WTC11 (cell line): ENCODE data around the gene GPBP1L1. TPM values are rescaled to one million over a fixed set of nuclear protein-coding genes. Genes with fewer than 3 reads are reported as not detected.

Experiments
- ATAC-seq: fragments of 200-7000 bp; cut with Tn5 transposase; 2 replicates; pipeline ENCODE4 v1.10.0; 2021; ENCODE audit warnings: mild to moderate bottlenecking, moderate library complexity
- CTCF ChIA-PET: fragments of 300-600 bp; sonication (Branson Sonifier 250); formaldehyde crosslinking; loops from one replicate; lab custom pipeline; 2021; ENCODE audit warnings: antibody characterized with exemption; lab: Charles Lee
- POLR2A ChIA-PET: fragments of 350-600 bp; sonication (Branson Sonifier 250); formaldehyde crosslinking; loops from one replicate; lab custom pipeline; 2021; ENCODE audit warnings: antibody characterized with exemption; lab: Charles Lee
- DNase-seq: peaks from one replicate; pipeline ENCODE4 v3.0.0; 2021; ENCODE audit warnings: low spot score
- H3K27ac Mint-ChIP-seq: 2 replicates; pipeline ENCODE4 v1.8.0; 2021; ENCODE audit warnings: mixed read lengths
- H3K27me3 Mint-ChIP-seq: 2 replicates; pipeline ENCODE4 v1.8.0; 2021; ENCODE audit warnings: low read depth, mild to moderate bottlenecking, moderate library complexity, mixed read lengths
- H3K36me3 Mint-ChIP-seq: 2 replicates; pipeline ENCODE4 v1.8.0; 2021; ENCODE audit warnings: mixed read lengths
- H3K4me1 Mint-ChIP-seq: 2 replicates; pipeline ENCODE4 v1.8.0; 2022; ENCODE audit warnings: mixed read lengths
- H3K4me3 Mint-ChIP-seq: 2 replicates; pipeline ENCODE4 v1.8.0; 2021; ENCODE audit warnings: mild to moderate bottlenecking, moderate library complexity, mixed read lengths
- H3K9me3 Mint-ChIP-seq: 2 replicates; pipeline ENCODE4 v1.8.0; 2021; ENCODE audit warnings: mixed read lengths
- EMX1 ChIP-seq: fragments of 250-450 bp; sonication (Bioruptor Pico); IDR thresholded peaks from 2 replicates; pipeline ENCODE4 v1.8.0; 2021; ENCODE audit warnings: mild to moderate bottlenecking
- ESRRA ChIP-seq: sonication (generic); formaldehyde crosslinking; IDR thresholded peaks from 2 replicates; pipeline ENCODE4 v1.8.1; 2022; ENCODE audit warnings: mild to moderate bottlenecking, missing genetic modification reagents, borderline replicate concordance
- FOXP1 ChIP-seq: sonication (generic); formaldehyde crosslinking; IDR thresholded peaks from 2 replicates; pipeline ENCODE4 v1.8.0; 2022; ENCODE audit warnings: missing genetic modification reagents, mild to moderate bottlenecking, moderate library complexity, borderline replicate concordance
- NFATC4 ChIP-seq: fragments of 250-450 bp; sonication (Bioruptor Pico); IDR thresholded peaks from 2 replicates; pipeline ENCODE4 v1.9.0; 2021; ENCODE audit warnings: mild to moderate bottlenecking
- RELA ChIP-seq: sonication (generic); formaldehyde crosslinking; IDR thresholded peaks from 2 replicates; pipeline ENCODE4 v1.8.1; 2022; ENCODE audit warnings: missing genetic modification reagents, mild to moderate bottlenecking, borderline replicate concordance
- SP1 ChIP-seq: sonication (generic); formaldehyde crosslinking; conservative IDR thresholded peaks from 2 replicates; pipeline ENCODE4 v1.8.1; 2022; ENCODE audit warnings: missing genetic modification reagents
- ZNF263 ChIP-seq: sonication (generic); formaldehyde crosslinking; IDR thresholded peaks from 2 replicates; pipeline ENCODE4 v1.8.1; 2022; ENCODE audit warnings: low read depth, mild to moderate bottlenecking, moderate library complexity, missing genetic modification reagents
- ZNF416 ChIP-seq: fragments of 250-450 bp; sonication (Bioruptor Pico); IDR thresholded peaks from 2 replicates; pipeline ENCODE4 v1.9.0; 2021; ENCODE audit warnings: mild to moderate bottlenecking, inconsistent platforms
- total RNA-seq: library from RNA; stranded (reverse); gene quantifications from 3 replicates; pipeline ENCODE4 v1.2.3, GENCODE V29; 2021
- TF ChIP-seq, protein P1 (sequence below): sonication (generic); formaldehyde crosslinking; IDR thresholded peaks from 2 replicates; pipeline ENCODE4 v1.8.0; 2022; ENCODE audit warnings: mild to moderate bottlenecking, missing genetic modification reagents
- TF ChIP-seq, protein P2 (sequence below): fragments of 200-600 bp; IDR thresholded peaks from 2 replicates; pipeline ENCODE4 v1.8.0; 2022; ENCODE audit warnings: antibody characterized with exemption
- TF ChIP-seq, protein P3 (sequence below): sonication (generic); formaldehyde crosslinking; IDR thresholded peaks from 2 replicates; pipeline ENCODE4 v1.8.1; 2022; ENCODE audit warnings: missing genetic modification reagents, borderline replicate concordance
- TF ChIP-seq, protein P4 (sequence below): sonication (generic); formaldehyde crosslinking; IDR thresholded peaks from 2 replicates; pipeline ENCODE4 v1.8.1; 2022; ENCODE audit warnings: mild to moderate bottlenecking, missing genetic modification reagents, moderate library complexity, borderline replicate concordance
- TF ChIP-seq, protein P5 (sequence below): sonication (generic); formaldehyde crosslinking; IDR thresholded peaks from 2 replicates; pipeline ENCODE4 v1.8.1; 2023; ENCODE audit warnings: mild to moderate bottlenecking, missing genetic modification reagents
- TF ChIP-seq, protein P6 (sequence below): sonication (generic); formaldehyde crosslinking; IDR thresholded peaks from 2 replicates; pipeline ENCODE4 v1.8.0; 2022; ENCODE audit warnings: missing genetic modification reagents
- TF ChIP-seq, protein P7 (sequence below): sonication (generic); formaldehyde crosslinking; IDR thresholded peaks from 2 replicates; pipeline ENCODE4 v1.8.1; 2023; ENCODE audit warnings: mild to moderate bottlenecking, missing genetic modification reagents, moderate library complexity
- TF ChIP-seq, protein P8 (sequence below): fragments of 250-450 bp; sonication (Bioruptor Pico); IDR thresholded peaks from 2 replicates; pipeline ENCODE4 v1.9.0; 2021; ENCODE audit warnings: mild to moderate bottlenecking, borderline replicate concordance

Gene GPBP1L1
- total RNA-seq, 1 experiment from 2014 or later = 126 TPM

DNA sequence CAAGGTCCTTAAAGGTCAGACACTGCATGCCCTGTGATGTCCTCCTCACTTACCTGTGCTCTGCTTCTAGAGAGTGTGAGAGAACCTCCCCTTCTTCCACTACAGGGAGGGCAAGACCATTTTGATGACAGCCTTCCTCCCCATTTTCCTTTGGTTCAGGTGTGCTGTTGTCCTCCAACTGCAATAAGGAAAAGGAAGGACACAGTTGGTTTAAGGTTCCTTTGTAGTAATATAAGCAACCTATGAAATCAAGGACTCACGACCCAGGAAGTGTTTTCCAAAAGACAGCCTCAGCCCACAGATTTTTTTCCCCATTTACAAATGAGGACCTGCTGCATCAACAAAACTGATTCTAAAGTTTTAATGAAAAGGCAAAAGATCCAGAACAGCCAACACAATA is 55.9 kb downstream of the GPBP1L1 start:
- no peaks in the 10 kb centered on the region for H3K4me1 Mint-ChIP-seq
- H3K27ac Mint-ChIP-seq = no peak overlapping the region
- peaks cover 72% of the 10 kb centered on the region for H3K36me3 Mint-ChIP-seq
- TF ChIP-seq, protein P1, sequence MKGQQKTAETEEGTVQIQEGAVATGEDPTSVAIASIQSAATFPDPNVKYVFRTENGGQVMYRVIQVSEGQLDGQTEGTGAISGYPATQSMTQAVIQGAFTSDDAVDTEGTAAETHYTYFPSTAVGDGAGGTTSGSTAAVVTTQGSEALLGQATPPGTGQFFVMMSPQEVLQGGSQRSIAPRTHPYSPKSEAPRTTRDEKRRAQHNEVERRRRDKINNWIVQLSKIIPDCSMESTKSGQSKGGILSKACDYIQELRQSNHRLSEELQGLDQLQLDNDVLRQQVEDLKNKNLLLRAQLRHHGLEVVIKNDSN (CRISPR knock-in tag) = no peak
- TF ChIP-seq, all 79 proteins: peak for 0
- H3K9me3 Mint-ChIP-seq = no peaks in the 10 kb centered on the region
- POLR2A ChIA-PET = no interaction called here
- ATAC-seq (no peak), DNase-seq (no peak)
- H3K27me3 Mint-ChIP-seq = no peaks in the 10 kb centered on the region
- CTCF ChIA-PET = interaction anchor here (0.7 kb wide), 1 partner anchor 20 kb away, joined by 4 read pairs; no protein-coding TSS in a partner anchor
- no peak overlapping the region for H3K4me3 Mint-ChIP-seq

DNA sequence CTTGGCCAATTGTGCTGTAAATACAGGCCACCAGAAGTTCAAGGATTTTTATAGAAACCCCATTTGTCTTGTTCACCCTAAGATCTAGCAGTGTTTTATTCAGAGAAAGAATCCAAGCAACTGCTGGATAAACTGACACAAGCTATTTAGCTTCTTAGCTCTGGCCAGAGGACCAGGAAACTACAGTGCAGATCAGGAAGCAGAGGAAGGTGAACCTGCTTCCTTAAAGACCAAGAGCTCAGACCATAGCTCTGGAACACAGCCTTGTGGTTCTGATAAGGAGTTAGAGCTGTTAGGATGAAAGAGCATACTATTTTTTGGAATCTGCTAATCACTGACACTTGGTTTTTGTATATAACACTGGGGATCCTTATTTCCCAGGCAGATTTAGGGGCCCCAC is 57.3 kb downstream of the GPBP1L1 start:
- ATAC-seq (no peak), DNase-seq (no peak)
- Mint-ChIP-seq H3K9me3 (no peaks in the 10 kb centered on the region), H3K36me3 (peaks cover 71% of the 10 kb centered on the region), H3K27me3 (no peaks in the 10 kb centered on the region), H3K4me3 (no peak overlapping the region), H3K4me1 (no peaks in the 10 kb centered on the region), H3K27ac (no peak overlapping the region)
- TF ChIP-seq NFATC4 (no peak), ZNF263 (CRISPR knock-in tag) (no peak), FOXP1 (no peak), ESRRA (CRISPR knock-in tag) (no peak), RELA (CRISPR knock-in tag) (no peak)
- TF ChIP-seq, protein P2, sequence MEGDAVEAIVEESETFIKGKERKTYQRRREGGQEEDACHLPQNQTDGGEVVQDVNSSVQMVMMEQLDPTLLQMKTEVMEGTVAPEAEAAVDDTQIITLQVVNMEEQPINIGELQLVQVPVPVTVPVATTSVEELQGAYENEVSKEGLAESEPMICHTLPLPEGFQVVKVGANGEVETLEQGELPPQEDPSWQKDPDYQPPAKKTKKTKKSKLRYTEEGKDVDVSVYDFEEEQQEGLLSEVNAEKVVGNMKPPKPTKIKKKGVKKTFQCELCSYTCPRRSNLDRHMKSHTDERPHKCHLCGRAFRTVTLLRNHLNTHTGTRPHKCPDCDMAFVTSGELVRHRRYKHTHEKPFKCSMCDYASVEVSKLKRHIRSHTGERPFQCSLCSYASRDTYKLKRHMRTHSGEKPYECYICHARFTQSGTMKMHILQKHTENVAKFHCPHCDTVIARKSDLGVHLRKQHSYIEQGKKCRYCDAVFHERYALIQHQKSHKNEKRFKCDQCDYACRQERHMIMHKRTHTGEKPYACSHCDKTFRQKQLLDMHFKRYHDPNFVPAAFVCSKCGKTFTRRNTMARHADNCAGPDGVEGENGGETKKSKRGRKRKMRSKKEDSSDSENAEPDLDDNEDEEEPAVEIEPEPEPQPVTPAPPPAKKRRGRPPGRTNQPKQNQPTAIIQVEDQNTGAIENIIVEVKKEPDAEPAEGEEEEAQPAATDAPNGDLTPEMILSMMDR = no peak
- TF ChIP-seq, protein P3, sequence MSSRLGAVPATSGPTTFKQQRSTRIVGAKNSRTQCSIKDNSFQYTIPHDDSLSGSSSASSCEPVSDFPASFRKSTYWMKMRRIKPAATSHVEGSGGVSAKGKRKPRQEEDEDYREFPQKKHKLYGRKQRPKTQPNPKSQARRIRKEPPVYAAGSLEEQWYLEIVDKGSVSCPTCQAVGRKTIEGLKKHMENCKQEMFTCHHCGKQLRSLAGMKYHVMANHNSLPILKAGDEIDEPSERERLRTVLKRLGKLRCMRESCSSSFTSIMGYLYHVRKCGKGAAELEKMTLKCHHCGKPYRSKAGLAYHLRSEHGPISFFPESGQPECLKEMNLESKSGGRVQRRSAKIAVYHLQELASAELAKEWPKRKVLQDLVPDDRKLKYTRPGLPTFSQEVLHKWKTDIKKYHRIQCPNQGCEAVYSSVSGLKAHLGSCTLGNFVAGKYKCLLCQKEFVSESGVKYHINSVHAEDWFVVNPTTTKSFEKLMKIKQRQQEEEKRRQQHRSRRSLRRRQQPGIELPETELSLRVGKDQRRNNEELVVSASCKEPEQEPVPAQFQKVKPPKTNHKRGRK = no peak
- TF ChIP-seq, protein P4, sequence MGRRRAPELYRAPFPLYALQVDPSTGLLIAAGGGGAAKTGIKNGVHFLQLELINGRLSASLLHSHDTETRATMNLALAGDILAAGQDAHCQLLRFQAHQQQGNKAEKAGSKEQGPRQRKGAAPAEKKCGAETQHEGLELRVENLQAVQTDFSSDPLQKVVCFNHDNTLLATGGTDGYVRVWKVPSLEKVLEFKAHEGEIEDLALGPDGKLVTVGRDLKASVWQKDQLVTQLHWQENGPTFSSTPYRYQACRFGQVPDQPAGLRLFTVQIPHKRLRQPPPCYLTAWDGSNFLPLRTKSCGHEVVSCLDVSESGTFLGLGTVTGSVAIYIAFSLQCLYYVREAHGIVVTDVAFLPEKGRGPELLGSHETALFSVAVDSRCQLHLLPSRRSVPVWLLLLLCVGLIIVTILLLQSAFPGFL (CRISPR knock-in tag) = no peak
- TF ChIP-seq, protein P5, sequence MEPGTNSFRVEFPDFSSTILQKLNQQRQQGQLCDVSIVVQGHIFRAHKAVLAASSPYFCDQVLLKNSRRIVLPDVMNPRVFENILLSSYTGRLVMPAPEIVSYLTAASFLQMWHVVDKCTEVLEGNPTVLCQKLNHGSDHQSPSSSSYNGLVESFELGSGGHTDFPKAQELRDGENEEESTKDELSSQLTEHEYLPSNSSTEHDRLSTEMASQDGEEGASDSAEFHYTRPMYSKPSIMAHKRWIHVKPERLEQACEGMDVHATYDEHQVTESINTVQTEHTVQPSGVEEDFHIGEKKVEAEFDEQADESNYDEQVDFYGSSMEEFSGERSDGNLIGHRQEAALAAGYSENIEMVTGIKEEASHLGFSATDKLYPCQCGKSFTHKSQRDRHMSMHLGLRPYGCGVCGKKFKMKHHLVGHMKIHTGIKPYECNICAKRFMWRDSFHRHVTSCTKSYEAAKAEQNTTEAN (CRISPR knock-in tag) = no peak
- CTCF ChIA-PET = no interaction called here
- POLR2A ChIA-PET = no interaction called here

DNA sequence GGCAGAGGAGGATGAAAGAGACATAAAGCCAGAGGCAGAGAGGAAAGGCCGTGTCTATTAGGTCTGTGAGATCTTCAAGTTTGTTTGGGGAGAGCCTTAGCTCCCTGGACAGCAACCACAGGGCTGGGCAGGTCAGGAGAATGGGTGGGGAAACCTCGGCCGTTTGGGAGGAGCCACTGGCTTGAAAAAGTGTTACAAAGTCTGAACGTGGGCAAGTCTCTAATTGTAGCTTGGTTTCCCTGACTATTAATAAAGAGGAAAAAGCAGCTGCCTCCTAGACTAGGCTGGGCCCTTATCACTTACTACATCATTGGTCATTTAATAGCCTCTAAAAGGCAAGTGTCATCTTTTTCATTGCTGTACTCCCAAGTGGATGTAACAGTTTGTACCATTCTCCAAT is 62.4 kb downstream of the GPBP1L1 start, which contains the start of gene CCDC17:
TSS of gene CCDC17 (minus strand) at position 83 of the 400 bp plus-strand sequence. CDS start 145 bp downstream, outside the sequence.
- Mint-ChIP-seq H3K4me1 (peaks cover 4% of the 10 kb centered on the region; the same call in 1 of the 2 replicates), H3K27ac (peak within 1 kb of the TSS; percentile 67), H3K9me3 (no peaks in the 10 kb centered on the region), H3K27me3 (no peaks in the 10 kb centered on the region), H3K4me3 (no peak within 1 kb of the TSS), H3K36me3 (peaks cover 26% of the 10 kb centered on the region)
- DNase-seq (no peak), ATAC-seq (no peak)
- ChIA-PET CTCF (no interaction called here), POLR2A (no interaction called here)
- TF ChIP-seq EMX1 (CRISPR knock-in tag) = no peak
- TF ChIP-seq ZNF416 (CRISPR knock-in tag) = no peak
- TF ChIP-seq SP1 (CRISPR knock-in tag) = no peak
- TF ChIP-seq, protein P6, sequence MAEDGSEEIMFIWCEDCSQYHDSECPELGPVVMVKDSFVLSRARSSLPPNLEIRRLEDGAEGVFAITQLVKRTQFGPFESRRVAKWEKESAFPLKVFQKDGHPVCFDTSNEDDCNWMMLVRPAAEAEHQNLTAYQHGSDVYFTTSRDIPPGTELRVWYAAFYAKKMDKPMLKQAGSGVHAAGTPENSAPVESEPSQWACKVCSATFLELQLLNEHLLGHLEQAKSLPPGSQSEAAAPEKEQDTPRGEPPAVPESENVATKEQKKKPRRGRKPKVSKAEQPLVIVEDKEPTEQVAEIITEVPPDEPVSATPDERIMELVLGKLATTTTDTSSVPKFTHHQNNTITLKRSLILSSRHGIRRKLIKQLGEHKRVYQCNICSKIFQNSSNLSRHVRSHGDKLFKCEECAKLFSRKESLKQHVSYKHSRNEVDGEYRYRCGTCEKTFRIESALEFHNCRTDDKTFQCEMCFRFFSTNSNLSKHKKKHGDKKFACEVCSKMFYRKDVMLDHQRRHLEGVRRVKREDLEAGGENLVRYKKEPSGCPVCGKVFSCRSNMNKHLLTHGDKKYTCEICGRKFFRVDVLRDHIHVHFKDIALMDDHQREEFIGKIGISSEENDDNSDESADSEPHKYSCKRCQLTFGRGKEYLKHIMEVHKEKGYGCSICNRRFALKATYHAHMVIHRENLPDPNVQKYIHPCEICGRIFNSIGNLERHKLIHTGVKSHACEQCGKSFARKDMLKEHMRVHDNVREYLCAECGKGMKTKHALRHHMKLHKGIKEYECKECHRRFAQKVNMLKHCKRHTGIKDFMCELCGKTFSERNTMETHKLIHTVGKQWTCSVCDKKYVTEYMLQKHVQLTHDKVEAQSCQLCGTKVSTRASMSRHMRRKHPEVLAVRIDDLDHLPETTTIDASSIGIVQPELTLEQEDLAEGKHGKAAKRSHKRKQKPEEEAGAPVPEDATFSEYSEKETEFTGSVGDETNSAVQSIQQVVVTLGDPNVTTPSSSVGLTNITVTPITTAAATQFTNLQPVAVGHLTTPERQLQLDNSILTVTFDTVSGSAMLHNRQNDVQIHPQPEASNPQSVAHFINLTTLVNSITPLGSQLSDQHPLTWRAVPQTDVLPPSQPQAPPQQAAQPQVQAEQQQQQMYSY (CRISPR knock-in tag) = no peak
- TF ChIP-seq, protein P7, sequence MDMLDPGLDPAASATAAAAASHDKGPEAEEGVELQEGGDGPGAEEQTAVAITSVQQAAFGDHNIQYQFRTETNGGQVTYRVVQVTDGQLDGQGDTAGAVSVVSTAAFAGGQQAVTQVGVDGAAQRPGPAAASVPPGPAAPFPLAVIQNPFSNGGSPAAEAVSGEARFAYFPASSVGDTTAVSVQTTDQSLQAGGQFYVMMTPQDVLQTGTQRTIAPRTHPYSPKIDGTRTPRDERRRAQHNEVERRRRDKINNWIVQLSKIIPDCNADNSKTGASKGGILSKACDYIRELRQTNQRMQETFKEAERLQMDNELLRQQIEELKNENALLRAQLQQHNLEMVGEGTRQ (CRISPR knock-in tag) = no peak
- TF ChIP-seq, protein P8, sequence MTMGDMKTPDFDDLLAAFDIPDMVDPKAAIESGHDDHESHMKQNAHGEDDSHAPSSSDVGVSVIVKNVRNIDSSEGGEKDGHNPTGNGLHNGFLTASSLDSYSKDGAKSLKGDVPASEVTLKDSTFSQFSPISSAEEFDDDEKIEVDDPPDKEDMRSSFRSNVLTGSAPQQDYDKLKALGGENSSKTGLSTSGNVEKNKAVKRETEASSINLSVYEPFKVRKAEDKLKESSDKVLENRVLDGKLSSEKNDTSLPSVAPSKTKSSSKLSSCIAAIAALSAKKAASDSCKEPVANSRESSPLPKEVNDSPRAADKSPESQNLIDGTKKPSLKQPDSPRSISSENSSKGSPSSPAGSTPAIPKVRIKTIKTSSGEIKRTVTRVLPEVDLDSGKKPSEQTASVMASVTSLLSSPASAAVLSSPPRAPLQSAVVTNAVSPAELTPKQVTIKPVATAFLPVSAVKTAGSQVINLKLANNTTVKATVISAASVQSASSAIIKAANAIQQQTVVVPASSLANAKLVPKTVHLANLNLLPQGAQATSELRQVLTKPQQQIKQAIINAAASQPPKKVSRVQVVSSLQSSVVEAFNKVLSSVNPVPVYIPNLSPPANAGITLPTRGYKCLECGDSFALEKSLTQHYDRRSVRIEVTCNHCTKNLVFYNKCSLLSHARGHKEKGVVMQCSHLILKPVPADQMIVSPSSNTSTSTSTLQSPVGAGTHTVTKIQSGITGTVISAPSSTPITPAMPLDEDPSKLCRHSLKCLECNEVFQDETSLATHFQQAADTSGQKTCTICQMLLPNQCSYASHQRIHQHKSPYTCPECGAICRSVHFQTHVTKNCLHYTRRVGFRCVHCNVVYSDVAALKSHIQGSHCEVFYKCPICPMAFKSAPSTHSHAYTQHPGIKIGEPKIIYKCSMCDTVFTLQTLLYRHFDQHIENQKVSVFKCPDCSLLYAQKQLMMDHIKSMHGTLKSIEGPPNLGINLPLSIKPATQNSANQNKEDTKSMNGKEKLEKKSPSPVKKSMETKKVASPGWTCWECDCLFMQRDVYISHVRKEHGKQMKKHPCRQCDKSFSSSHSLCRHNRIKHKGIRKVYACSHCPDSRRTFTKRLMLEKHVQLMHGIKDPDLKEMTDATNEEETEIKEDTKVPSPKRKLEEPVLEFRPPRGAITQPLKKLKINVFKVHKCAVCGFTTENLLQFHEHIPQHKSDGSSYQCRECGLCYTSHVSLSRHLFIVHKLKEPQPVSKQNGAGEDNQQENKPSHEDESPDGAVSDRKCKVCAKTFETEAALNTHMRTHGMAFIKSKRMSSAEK (CRISPR knock-in tag) = no peak
